GM21367 (cell line): ENCODE data around the gene TENT4B.

Experiments
- ATAC-seq: cut with Tn5 transposase; IDR thresholded peaks from one replicate; pipeline ENCODE4 v1.9.1; 2021; ENCODE audit not compliant: unreplicated experiment

Gene TENT4B

DNA sequence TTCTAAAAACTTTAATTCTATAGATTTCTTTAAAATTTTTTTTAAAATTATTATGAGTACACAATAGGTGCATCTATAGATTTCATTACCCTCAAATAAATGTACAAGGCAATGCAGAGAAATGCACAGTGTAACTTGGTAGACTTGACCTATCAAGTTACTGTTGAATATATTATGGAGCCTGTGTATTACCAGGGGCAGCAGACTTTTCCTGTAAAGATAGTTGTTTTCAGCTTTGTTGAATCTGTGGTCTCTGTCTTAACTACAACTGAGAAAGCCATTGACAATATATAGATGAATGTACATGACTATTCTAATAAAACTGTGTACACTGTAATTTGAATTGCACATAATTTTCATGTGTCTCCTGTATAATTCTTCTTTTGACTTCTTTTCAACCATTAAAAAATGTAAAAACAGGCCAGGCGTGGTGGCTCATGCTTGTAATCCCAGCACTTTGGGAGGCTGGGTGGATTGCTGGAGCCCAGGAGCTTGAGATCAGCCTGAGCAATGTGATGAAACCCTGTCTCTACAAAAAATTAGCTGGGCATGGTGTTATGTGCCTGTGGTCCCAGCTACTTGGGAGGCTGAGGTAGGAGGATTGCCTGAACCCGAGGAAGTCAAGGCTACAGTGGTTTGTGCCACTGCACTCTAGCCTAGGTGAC, 39.4 kb downstream of the TENT4B start:
- no peak for ATAC-seq

DNA sequence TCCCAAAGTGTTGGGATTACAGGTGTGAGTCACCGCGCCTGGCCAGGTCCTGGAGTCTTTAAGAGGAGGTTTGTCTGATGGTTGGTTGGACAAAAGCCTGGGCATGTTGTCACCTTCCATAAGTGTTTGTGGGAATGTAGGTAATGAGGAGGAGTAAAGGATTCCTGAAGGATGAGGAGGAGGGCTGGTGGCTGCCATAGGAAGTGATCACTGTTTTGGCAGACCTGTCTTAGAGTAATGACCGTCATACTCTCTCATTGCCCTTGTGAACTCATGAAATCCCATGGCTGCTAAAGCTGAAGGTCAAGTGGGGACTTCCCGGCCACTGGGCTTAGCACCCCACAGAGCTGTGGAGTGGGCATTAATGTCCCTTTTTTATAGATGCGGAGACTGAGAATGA, 40.5 kb downstream of the TENT4B start:
- no peak for ATAC-seq

DNA sequence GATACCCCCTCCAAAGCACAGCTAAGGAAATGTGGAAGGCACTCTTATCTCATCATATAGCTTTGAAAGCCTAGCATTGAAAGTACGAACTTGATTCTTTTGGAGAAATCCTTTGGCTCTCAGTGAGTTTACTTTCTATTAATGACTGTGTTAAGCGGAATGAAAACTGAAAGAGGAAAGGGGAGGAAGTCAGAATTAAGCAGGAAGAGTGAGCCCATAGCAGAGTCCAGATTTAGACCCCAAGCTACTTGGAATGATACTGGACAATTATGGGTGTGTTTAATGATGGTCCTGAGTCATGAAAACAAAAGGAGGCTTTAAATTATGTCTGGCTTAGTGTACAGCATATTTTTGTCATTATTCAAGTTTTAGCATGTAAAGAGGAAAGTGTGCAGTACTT, 42.2 kb downstream of the TENT4B start:
- ATAC-seq: no peak

GRCh38 chr16:50195756-50196155, 42.6 kb downstream of the TENT4B start:
- ATAC-seq: no peak

- ATAC-seq: no peak
Measured at GRCh38 chr16:50197582-50197981, 44.5 kb downstream of the TENT4B start.

- ATAC-seq: no peak
Measured at GRCh38 chr16:50198802-50199403, 45.8 kb downstream of the TENT4B start.

DNA sequence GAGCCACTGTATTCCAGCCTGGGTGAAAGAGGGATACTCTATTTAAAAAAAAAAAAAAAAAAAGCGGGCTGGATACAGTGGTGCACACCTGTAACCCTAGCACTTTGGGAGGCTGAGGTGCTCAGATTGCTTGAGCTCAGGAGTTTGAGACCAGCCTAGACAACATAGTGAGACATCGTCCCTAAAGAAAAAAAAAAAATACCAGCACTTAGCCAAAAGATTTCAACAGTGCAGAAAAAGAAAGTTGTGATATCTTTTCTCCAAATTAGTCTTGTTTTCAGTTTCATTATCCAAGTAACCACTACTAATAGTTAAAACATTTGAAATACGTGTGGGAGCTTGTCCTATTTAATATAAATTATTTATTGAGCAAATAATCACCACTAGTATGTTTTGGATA, 48.7 kb downstream of the TENT4B start:
- ATAC-seq: no peak

- no peak for ATAC-seq
Measured at GRCh38 chr16:50202926-50203624, 50.0 kb downstream of the TENT4B start.

GRCh38 chr16:50203681-50204080, 50.6 kb downstream of the TENT4B start:
- ATAC-seq: no peak

GRCh38 chr16:50204453-50205108, 51.5 kb downstream of the TENT4B start:
- no peak for ATAC-seq

- ATAC-seq: no peak
Measured at GRCh38 chr16:50207652-50208051, 54.5 kb downstream of the TENT4B start.

- ATAC-seq: no peak
Measured at GRCh38 chr16:50208460-50208931, 55.4 kb downstream of the TENT4B start.

- no peak for ATAC-seq
Measured at GRCh38 chr16:50209546-50210265, 56.6 kb downstream of the TENT4B start.

GRCh38 chr16:50210266-50211038, 57.3 kb downstream of the TENT4B start:
- ATAC-seq: peak; percentile 81

DNA sequence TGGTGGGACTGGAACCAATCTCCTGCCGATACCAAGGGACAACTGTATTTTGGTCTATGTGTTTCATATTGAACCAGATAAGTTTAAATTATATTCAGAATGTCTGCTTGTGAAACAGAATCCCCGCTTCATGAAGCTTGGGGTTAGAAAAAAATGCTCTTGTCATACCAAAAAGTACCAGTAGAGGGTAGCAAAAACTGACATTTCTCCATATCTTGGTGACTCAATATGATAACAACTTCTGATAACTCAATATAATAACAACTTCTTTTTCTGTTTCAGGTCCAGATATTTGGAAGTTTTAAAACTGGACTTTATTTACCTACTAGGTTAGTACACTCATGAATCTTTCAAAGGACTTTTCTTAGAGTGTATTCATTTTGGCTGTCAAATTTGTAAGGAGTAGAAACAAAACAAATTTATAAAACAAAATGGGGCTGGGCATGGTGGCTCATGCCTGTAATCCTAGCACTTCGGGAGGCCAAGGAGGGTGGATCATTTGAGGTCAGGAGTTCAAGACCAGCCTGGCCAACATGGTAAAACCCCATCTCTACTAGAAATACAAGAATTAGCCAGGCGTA, 60.9 kb downstream of the TENT4B start:
- ATAC-seq: no peak

DNA sequence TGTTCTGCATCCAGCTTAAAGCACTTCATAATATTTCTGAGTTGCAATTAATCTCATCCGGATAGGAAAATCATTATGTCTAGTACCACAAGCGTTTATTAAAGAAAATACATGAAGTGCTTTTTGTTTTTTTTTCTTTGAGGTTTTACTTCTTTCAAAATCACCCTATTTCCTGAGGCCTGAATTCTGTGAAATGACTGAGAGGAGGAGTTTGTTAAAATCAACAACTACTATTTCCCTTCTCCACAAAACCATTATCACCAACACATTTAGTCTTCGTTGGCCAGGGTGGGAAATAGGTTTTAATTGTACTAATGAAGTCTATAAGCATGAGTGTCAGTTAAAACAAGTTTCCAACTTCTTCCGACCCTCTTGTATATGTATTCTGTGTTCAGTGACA, 62.6 kb downstream of the TENT4B start:
- no peak for ATAC-seq

DNA sequence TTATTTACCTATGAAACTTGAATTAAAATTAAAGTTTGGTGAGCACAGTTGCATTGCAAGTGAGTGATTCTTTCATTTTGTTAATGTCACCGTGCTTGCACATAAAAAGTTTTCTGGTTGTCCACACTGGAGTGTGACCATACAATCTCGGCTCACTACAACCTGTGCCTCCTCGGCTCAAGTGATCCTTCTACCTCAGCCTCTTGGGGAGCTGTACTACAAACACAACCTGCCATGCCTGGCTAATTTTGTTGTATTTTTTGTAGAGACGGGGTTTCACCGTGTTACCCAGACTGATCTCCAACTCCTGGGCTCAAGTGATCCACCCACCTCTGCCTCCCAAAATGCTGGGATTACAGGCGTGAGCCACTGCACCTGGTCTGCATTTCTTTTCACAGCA, 63.1 kb downstream of the TENT4B start:
- ATAC-seq: no peak

DNA sequence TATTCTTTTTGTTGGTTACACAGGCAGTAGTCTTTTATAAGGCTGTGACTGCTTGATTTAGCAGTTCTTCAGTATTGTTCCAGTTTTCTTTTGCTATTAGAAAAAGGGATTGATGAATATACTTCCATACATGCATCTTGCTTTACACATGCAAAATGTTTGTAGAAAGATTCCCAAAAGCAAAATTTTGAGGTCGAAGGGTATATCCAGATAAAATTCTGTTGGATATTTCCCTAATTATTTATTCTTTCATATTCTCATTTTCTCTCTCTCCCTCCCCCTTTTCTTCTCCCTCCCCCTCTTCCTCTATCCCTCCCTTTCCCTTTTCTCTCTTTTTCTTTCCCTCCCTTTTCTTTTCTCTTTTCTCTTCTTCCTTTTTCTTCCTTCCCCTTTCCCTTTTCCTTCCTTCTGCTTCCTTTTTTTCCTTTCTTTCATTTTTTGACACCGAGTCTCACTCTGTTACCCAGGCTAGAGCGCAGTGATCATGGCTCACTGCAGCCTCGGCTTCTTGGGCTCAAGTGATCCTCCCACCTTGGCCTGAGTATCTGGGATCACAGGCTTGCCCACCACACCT, 66.4 kb downstream of the TENT4B start:
- no peak for ATAC-seq

DNA sequence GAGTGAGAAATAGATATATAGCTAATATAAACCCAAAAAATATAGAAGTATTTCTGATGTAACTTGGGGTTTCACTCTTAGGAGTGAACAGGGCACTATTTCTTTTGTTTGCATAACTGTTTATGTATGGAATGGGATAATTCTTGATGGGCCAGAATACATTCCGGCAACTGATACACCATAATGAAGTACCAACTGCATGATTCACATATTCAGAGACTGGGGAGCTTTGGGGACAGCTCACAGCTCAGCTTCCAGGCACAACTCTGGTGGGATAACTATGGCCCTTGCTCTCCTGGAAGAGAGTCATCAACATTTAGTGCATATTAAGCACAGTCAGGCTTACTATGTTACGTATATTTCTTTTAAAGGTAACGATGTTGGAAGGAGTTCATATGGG, 71.2 kb downstream of the TENT4B start:
- ATAC-seq: no peak

DNA sequence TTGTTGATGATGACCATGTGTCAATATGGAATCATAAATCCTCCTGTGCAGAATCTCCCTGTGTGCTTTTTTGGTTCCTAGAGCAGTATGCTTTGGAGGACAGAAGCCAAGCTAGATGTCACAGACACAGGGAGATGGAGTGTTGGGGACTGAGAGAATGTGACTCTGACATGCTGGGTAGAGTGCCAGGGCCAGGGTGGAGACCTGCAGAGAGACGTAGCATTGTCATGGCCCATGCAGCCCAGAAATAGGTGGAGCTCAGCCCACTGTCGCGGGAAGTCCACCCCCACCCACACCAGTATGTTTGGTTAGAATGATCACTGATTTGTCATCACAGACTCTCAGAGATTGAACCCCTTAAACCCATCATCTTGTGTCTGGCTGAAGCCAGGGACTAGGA, 74.0 kb downstream of the TENT4B start:
- no peak for ATAC-seq
